Peyer's patch (tissue), 4 donors: ENCODE results near the gene ZNF407. TPM values are rescaled to one million over a fixed set of nuclear protein-coding genes. Genes with fewer than 3 reads are reported as not detected.

Experiments
- DNase-seq, 3 donors: peaks; one replicate each; pipeline ENCODE4 v3.0.0-alpha.2; 2017 to 2019
- H3K27ac ChIP-seq, 4 donors: fragments of 200-600 bp; sonication (generic); one replicate each; pipeline ENCODE4 v1.5.1; 2016 to 2019
- H3K27me3 ChIP-seq, 2 donors: fragments of 200-600 bp; sonication (generic); one replicate each; pipeline ENCODE4 v1.5.1; 2019
- H3K36me3 ChIP-seq, 3 donors: fragments of 200-600 bp; sonication (generic); one replicate each; pipeline ENCODE4 v1.5.1; 2016 to 2019
- H3K4me1 ChIP-seq, 4 donors: fragments of 200-600 bp; sonication (generic); one replicate each; pipeline ENCODE4 v1.5.1; 2016 to 2019
- H3K4me3 ChIP-seq, 4 donors: fragments of 200-600 bp; sonication (generic); 1 replicate in 3 of 4; 2 replicates in 1 of 4; pipeline ENCODE4 v1.5.1; 2016 to 2019; ENCODE audit warnings: mild to moderate bottlenecking in 1 of 4
- H3K9me3 ChIP-seq, 4 donors: fragments of 200-600 bp; sonication (generic); one replicate each; pipeline ENCODE4 v1.5.1; 2016 to 2019; ENCODE audit warnings: mild to moderate bottlenecking in 1 of 4
- POLR2A ChIP-seq, 2 donors: fragments of 450-650 bp; IDR thresholded peaks; one replicate each; pipeline ENCODE4 v1.5.1; 2017; ENCODE audit warnings: antibody characterized with exemption in 2 of 2, mild to moderate bottlenecking in 2 of 2, moderate library complexity in 2 of 2
- total RNA-seq, 4 donors: library from RNA; depleted of rRNA; stranded (reverse); fragments of >200 nt; gene quantifications; one replicate each; pipeline ENCODE4 v1.1.0, GENCODE V29; 2016
- TF ChIP-seq, protein P1 (sequence below), 6 experiments: fragments of 450-650 bp in 4 of 6; fragments of 200-600 bp in 2 of 6; sonication (generic) in 1 of 6; IDR thresholded peaks; one replicate each; pipeline ENCODE4 v1.5.1; 2017 to 2019; ENCODE audit warnings: antibody characterized with exemption in 6 of 6, mild to moderate bottlenecking in 3 of 6, moderate library complexity in 1 of 6

Gene ZNF407
- total RNA-seq, 4 donors from 2014 or later: 24.0 to 54.5 (median 32.3) TPM

DNA sequence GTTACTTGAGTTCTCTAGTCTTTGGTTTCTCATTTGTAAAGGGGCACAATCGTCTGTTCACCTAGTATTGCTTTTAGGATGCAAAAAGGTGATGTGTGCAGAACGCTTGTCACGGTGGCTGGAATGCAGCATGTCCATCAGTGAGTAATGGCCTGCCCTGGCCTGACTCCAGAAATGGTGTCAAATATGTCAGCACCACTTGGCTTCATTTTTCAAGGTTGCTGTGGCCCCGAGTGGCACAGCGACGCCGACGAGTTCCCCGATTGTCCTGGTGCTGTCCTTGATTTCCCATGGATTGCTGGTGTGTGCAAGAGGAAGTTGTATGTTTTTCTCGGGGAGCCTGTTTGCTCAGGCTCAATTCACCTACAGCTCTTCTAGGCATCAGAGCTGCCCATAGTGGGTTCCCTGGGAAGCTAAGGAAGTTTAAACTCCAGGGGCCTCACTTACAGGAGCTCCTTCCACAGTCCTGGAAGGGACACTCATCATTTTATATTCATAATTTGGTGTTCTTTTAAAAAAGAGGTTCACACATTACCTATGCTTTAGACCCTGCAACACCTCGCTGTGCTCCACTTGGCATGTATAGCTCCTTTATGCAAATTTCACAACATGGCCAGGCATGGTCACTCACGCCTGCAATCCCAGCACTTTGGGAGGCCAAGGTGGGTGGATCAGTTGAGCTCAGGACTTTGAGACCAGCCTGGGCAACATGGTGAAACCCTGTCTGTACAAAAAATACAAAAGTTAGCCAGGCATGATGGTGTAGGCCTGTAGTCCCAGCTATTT lies 25.6 kb upstream of the ZNF407 start:
- H3K4me1 ChIP-seq: no peaks in the 10 kb centered on the region
- no peaks in the 10 kb centered on the region for H3K36me3 ChIP-seq
- H3K27me3 ChIP-seq: no peaks in the 10 kb centered on the region
- no peaks in the 10 kb centered on the region for H3K9me3 ChIP-seq
- no peak overlapping the region for H3K27ac ChIP-seq
- no peak overlapping the region for H3K4me3 ChIP-seq
- DNase-seq: no peak
- TF ChIP-seq POLR2A (IDR thresholded peaks at IDR 0.05): no peak
- TF ChIP-seq, protein P1, sequence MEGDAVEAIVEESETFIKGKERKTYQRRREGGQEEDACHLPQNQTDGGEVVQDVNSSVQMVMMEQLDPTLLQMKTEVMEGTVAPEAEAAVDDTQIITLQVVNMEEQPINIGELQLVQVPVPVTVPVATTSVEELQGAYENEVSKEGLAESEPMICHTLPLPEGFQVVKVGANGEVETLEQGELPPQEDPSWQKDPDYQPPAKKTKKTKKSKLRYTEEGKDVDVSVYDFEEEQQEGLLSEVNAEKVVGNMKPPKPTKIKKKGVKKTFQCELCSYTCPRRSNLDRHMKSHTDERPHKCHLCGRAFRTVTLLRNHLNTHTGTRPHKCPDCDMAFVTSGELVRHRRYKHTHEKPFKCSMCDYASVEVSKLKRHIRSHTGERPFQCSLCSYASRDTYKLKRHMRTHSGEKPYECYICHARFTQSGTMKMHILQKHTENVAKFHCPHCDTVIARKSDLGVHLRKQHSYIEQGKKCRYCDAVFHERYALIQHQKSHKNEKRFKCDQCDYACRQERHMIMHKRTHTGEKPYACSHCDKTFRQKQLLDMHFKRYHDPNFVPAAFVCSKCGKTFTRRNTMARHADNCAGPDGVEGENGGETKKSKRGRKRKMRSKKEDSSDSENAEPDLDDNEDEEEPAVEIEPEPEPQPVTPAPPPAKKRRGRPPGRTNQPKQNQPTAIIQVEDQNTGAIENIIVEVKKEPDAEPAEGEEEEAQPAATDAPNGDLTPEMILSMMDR (IDR thresholded peaks at IDR 0.05): no peak

DNA sequence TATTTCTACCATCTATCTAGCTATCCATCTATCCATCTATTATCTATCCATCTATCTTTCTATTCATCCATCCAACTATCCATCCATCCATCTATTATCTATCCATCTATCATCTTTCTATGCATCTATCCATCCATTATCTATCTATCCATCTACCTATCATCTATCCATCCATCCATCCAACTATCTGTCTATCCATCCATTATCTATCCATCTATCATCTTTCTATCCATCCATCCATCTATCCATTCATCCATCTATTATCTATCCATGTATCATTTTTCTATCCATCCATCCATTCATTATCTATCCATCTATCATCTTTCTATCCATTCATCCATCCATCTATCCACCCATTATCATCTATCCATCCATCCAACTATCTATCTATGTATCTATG lies 24.6 kb upstream of the ZNF407 start:
- DNase-seq: no peak
- TF ChIP-seq POLR2A (IDR thresholded peaks at IDR 0.05): no peak
- TF ChIP-seq, protein P1 (IDR thresholded peaks at IDR 0.05): no peak
- no peaks in the 10 kb centered on the region for H3K36me3 ChIP-seq
- H3K27me3 ChIP-seq: no peaks in the 10 kb centered on the region
- H3K4me3 ChIP-seq: no peak overlapping the region
- no peaks in the 10 kb centered on the region for H3K9me3 ChIP-seq
- no peaks in the 10 kb centered on the region for H3K4me1 ChIP-seq
- no peak overlapping the region for H3K27ac ChIP-seq

DNA sequence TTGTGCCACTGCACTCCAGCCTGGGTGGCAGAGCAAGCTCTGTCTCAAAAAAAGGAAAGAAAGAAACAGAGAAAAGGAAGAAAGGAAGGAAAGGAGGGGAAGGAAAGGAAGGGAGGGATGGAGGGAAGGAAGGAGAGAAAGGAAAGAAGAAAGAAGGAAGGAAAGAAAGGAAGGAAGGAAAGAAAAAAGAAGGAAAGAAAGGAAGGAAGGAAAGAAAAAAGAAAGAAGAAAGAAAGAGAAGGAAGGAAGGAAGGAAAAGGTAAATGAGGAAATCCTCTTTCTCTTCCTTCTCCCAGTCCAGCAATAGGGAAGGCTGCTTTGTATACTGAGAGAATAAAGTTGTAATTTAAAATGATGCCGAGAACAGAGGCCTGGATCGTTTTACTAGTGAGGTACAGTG lies 22.8 kb upstream of the ZNF407 start:
- H3K9me3 ChIP-seq: no peaks in the 10 kb centered on the region
- H3K4me3 ChIP-seq: no peak overlapping the region
- H3K36me3 ChIP-seq: no peaks in the 10 kb centered on the region
- TF ChIP-seq, protein P1 (IDR thresholded peaks at IDR 0.05): no peak
- no peak for TF ChIP-seq POLR2A (IDR thresholded peaks at IDR 0.05)
- no peak for DNase-seq
- H3K4me1 ChIP-seq: no peaks in the 10 kb centered on the region
- no peak overlapping the region for H3K27ac ChIP-seq
- H3K27me3 ChIP-seq: no peaks in the 10 kb centered on the region

DNA sequence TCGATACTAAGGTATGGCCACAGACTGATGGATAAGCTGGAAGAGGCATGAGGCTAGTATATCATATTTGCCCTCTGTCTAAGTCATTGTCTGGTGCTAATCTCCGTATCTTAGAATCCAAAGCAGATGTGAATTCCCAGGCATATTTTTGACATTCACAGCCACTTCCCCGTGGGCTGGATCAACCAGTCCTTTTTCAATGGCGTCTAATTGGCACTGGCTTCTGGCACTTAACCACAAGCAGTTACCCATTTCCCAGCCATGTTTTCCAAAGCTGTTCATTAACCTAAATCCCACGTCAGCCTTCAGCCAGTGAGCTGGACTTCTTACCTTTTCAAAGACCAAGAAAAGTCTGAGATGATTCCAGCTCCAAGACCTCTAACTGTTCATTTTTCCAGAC lies 20.7 kb upstream of the ZNF407 start:
- H3K36me3 ChIP-seq: no peaks in the 10 kb centered on the region
- TF ChIP-seq, protein P1 (IDR thresholded peaks at IDR 0.05): no peak
- no peak for TF ChIP-seq POLR2A (IDR thresholded peaks at IDR 0.05)
- H3K27ac ChIP-seq: no peak overlapping the region

DNA sequence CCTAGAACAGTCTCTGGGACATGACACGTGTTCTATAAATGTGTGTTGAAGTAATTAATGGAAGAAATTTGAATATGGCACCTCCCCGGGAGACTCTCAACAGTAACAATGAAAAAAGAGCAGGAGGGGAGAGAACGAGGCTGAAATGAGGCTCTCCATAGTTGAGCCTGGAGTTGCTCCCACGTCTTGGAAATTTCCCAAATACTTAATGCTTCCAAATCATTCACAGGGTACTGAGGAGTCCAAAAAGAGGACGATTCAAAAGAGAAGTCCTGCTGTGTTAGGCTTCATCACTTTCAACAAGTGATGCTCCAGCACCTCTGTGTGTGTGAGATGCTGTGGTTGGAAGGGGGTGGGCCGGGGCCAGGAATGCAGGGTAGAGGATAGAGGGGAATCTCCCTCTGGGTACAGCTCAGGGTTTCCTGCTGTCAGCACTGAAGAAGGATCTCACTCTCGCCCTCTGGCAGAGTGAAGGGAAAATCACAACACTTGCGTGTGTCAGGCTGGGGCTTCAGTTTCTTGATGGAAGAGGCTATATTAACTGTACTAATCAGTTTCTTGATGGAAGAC lies 18.1 kb upstream of the ZNF407 start:
- Histone ChIP-seq H3K36me3 (no peaks in the 10 kb centered on the region), H3K27ac (no peak overlapping the region)
- no peak for DNase-seq

More for the DNA sequence above, 20.7 kb upstream of the ZNF407 start:
- Histone ChIP-seq H3K27me3 (no peaks in the 10 kb centered on the region), H3K4me1 (peaks cover 0 to 9% (median 0%) of the 10 kb centered on the region in 4 donors), H3K4me3 (no peak overlapping the region), H3K9me3 (no peaks in the 10 kb centered on the region)
- DNase-seq: no peak

More for the DNA sequence above, 18.1 kb upstream of the ZNF407 start:
- H3K9me3 ChIP-seq: no peaks in the 10 kb centered on the region
- H3K4me1 ChIP-seq: peaks cover 0 to 10% (median 0%) of the 10 kb centered on the region in 4 donors
- TF ChIP-seq, protein P1 (IDR thresholded peaks at IDR 0.05): no peak
- no peak for TF ChIP-seq POLR2A (IDR thresholded peaks at IDR 0.05)
- no peaks in the 10 kb centered on the region for H3K27me3 ChIP-seq
- no peak overlapping the region for H3K4me3 ChIP-seq
